Lower leg skin (tissue), 4 donors: ENCODE data around the gene EFCAB6. TPM values are rescaled to one million over a fixed set of nuclear protein-coding genes. Genes with fewer than 3 reads are reported as not detected.

ENCODE experiments used
- DNase-seq, 2 donors: peaks; one replicate each; pipeline ENCODE4 v3.0.0-alpha.2; 2019; ENCODE audit warnings: low spot score in 2 of 2
- H3K4me3 ChIP-seq: fragments of 200-600 bp; sonication (generic); 2 replicates; pipeline ENCODE4 v1.5.1; 2017; ENCODE audit warnings: mild to moderate bottlenecking, low read depth; ENCODE audit not compliant: poor library complexity, severe bottlenecking
- POLR2A ChIP-seq, 2 donors: fragments of 450-650 bp; IDR thresholded peaks; one replicate each; pipeline ENCODE4 v1.6.1; 2016 to 2017; ENCODE audit warnings: antibody characterized with exemption in 2 of 2, mild to moderate bottlenecking in 1 of 2, moderate library complexity in 1 of 2
- WGBS, 2 donors: methylation state at CpG; one replicate each; pipeline ENCODE4 v1.1.5; 2018; 5-methylcytosine and 5-hydroxymethylcytosine counted together
- intact Hi-C: fragments of 100-400 bp; cut with DNase I; formaldehyde crosslinking; loops from one replicate; pipeline ENCODE4 v1.15.0; 2023; ENCODE audit warnings: low total_unique reads
- total RNA-seq, 4 donors: library from RNA; depleted of rRNA; stranded (reverse); fragments of >200 nt; gene quantifications; one replicate each; pipeline ENCODE4 v1.1.0, GENCODE V29; 2016
- TF ChIP-seq, protein P1 (sequence below), 3 donors: fragments of 450-650 bp; IDR thresholded peaks; one replicate each; pipeline ENCODE4 v1.5.1; 2016; ENCODE audit warnings: antibody characterized with exemption in 3 of 3, mild to moderate bottlenecking in 3 of 3, moderate library complexity in 2 of 3

EFCAB6 gene
- total RNA-seq, 4 donors from 2014 or later: 0.44 to 4.2 (median 1.8) TPM

- 80 to 91% methylated on average over 13 of the region's 13 CpGs for WGBS, 2 donors
- intact Hi-C loops: no loop called here
- no peak overlapping the region for H3K4me3 ChIP-seq
- TF ChIP-seq POLR2A (IDR thresholded peaks at IDR 0.05): no peak
- TF ChIP-seq, protein P1, sequence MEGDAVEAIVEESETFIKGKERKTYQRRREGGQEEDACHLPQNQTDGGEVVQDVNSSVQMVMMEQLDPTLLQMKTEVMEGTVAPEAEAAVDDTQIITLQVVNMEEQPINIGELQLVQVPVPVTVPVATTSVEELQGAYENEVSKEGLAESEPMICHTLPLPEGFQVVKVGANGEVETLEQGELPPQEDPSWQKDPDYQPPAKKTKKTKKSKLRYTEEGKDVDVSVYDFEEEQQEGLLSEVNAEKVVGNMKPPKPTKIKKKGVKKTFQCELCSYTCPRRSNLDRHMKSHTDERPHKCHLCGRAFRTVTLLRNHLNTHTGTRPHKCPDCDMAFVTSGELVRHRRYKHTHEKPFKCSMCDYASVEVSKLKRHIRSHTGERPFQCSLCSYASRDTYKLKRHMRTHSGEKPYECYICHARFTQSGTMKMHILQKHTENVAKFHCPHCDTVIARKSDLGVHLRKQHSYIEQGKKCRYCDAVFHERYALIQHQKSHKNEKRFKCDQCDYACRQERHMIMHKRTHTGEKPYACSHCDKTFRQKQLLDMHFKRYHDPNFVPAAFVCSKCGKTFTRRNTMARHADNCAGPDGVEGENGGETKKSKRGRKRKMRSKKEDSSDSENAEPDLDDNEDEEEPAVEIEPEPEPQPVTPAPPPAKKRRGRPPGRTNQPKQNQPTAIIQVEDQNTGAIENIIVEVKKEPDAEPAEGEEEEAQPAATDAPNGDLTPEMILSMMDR (IDR thresholded peaks at IDR 0.05): no peak
- peak in 1 of 2 donors; percentile 36 for DNase-seq
Observed at GRCh38 chr22:43636086-43636485, 176.0 kb downstream of the EFCAB6 start.

GRCh38 chr22:43635101-43635500 is 177.0 kb downstream of the EFCAB6 start:
- intact Hi-C loops: no loop called here
- H3K4me3 ChIP-seq: no peak overlapping the region
- TF ChIP-seq, protein P1 (IDR thresholded peaks at IDR 0.05): no peak
- no peak for TF ChIP-seq POLR2A (IDR thresholded peaks at IDR 0.05)
- WGBS, 2 donors: 81 to 87% methylated on average over 9 of the region's 9 CpGs
- DNase-seq: peak in 1 of 2 donors; percentile 42

DNA sequence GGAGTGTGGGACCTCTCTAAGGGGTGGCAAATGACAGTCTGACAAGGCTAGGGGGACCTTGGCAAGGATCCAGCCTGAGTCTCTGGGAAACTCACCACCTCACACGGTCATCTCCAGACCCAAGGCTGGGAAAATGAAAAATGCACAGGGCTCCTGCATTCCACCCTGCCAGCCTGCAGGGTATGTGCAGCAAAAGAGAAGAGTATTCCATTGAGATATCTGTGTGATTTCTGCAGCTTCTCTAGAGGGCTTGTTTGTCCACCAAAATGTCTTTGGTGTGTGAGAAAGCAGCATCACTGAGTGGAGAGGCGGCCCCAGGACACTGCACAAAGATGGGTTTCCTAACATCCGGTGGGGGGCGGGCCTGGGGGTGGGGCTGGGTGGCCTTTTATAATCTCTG is 177.8 kb downstream of the EFCAB6 start:
- intact Hi-C loops: no loop called here
- TF ChIP-seq, protein P1 (IDR thresholded peaks at IDR 0.05): no peak
- no peak for TF ChIP-seq POLR2A (IDR thresholded peaks at IDR 0.05)
- DNase-seq: peak in 1 of 2 donors; percentile 39
- WGBS, 2 donors: 75 to 83% methylated on average over 3 of the region's 4 CpGs
- H3K4me3 ChIP-seq: no peak overlapping the region

GRCh38 chr22:43633631-43634285 is 178.3 kb downstream of the EFCAB6 start:
- no peak overlapping the region for H3K4me3 ChIP-seq
- 66 to 84% methylated on average over 12 to 13 of the region's 13 CpGs for WGBS, 2 donors
- intact Hi-C loops: no loop called here
- TF ChIP-seq POLR2A (IDR thresholded peaks at IDR 0.05): no peak
- TF ChIP-seq, protein P1 (IDR thresholded peaks at IDR 0.05): no peak
- DNase-seq: peak in 1 of 2 donors; percentile 74

DNA sequence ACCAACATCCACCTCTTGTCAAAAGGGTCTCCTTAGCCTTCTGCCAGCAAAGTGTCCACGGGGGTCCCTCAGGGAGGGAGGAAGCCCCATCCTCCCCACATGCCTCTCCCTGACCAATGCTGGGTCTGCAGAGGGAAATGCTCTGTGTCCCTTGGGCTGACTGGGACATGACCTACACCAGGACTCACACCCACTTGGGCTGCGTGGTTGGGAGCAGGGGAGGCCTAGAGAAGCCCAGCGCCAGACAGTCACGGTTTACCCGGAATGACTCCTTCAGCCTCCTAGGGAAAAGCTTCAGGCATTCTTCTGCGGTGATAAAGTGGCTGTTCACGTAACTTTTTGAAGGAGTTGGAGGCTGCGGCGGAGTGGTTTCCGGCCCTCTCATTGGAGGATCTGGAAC is 180.3 kb downstream of the EFCAB6 start:
- intact Hi-C loops: no loop called here
- no peak overlapping the region for H3K4me3 ChIP-seq
- TF ChIP-seq POLR2A (IDR thresholded peaks at IDR 0.05): no peak
- TF ChIP-seq, protein P1 (IDR thresholded peaks at IDR 0.05): no peak
- peak in 1 of 2 donors; percentile 66 for DNase-seq
- WGBS, 2 donors: 92 to 97% methylated on average over 10 of the region's 10 CpGs

- H3K4me3 ChIP-seq: no peak overlapping the region
- 93 to 96% methylated on average over 11 of the region's 11 CpGs for WGBS, 2 donors
- peak in 1 of 2 donors; percentile 71 for DNase-seq
- TF ChIP-seq, protein P1 (IDR thresholded peaks at IDR 0.05): no peak
- TF ChIP-seq POLR2A (IDR thresholded peaks at IDR 0.05): no peak
- intact Hi-C loops: no loop called here
Observed at GRCh38 chr22:43631201-43631600, 180.9 kb downstream of the EFCAB6 start.
